ENCODE data around the gene NR1D2.

- TF ChIP-seq POLR2AphosphoS5 (IDR thresholded peaks at IDR 0.05; ENCODE audit: low read depth, low read length) (no peak), TAF1 (IDR thresholded peaks at IDR 0.05; ENCODE audit: low read depth, low read length) (no peak), POLR2A (IDR thresholded peaks at IDR 0.05; ENCODE audit: low read depth, low read length) (no peak)
Measured at GRCh38 chr3:23950293-23950692, 5.2 kb downstream of the NR1D2 start.

Data from GM12891 (cell line).